Activated naive CD8-positive, alpha-beta T cell treated with anti-CD3 and anti-CD28 coated beads for 36 hours (primary cell): ENCODE results near the gene CLCA2. TPM values are rescaled to one million over a fixed set of nuclear protein-coding genes. Genes with fewer than 3 reads are reported as not detected.

Experiments
- DNase-seq: peaks from one replicate; pipeline ENCODE4 v3.0.0; 2021
- H3K27ac Mint-ChIP-seq: one replicate; pipeline ENCODE4 v1.8.0; 2022; ENCODE audit warnings: mild to moderate bottlenecking, moderate library complexity, mixed read lengths
- H3K27me3 Mint-ChIP-seq: one replicate; pipeline ENCODE4 v1.8.0; 2022; ENCODE audit warnings: mild to moderate bottlenecking, mixed read lengths
- H3K36me3 Mint-ChIP-seq: one replicate; pipeline ENCODE4 v1.8.0; 2021; ENCODE audit warnings: mild to moderate bottlenecking, mixed read lengths
- H3K4me1 Mint-ChIP-seq: one replicate; pipeline ENCODE4 v1.8.0; 2021; ENCODE audit warnings: mixed read lengths
- H3K4me3 Mint-ChIP-seq: one replicate; pipeline ENCODE4 v1.8.0; 2022; ENCODE audit warnings: mild to moderate bottlenecking, moderate library complexity, mixed read lengths
- H3K9me3 Mint-ChIP-seq: one replicate; pipeline ENCODE4 v1.8.0; 2022; ENCODE audit warnings: mixed read lengths
- total RNA-seq, 2 experiments: library from RNA; stranded (reverse); gene quantifications; one replicate each; pipeline ENCODE4 v1.2.3, GENCODE V29; 2021

CLCA2 gene
- total RNA-seq, result not detected

- Mint-ChIP-seq H3K9me3 (no peaks in the 10 kb centered on the region), H3K36me3 (no peaks in the 10 kb centered on the region), H3K4me3 (no peak within 1 kb of the TSS), H3K27me3 (peaks cover 4% of the 10 kb centered on the region), H3K27ac (no peak within 1 kb of the TSS), H3K4me1 (peaks cover 2% of the 10 kb centered on the region)
- no peak for DNase-seq
Observed at GRCh38 chr1:86423873-86424272, at the start of gene CLCA2. CLCA2 (plus strand) TSS chr1:86424171; CDS start chr1:86424248, 77 bp downstream.

- no peaks in the 10 kb centered on the region for H3K27me3 Mint-ChIP-seq
- H3K9me3 Mint-ChIP-seq, result peaks cover 4% of the 10 kb centered on the region
- H3K27ac Mint-ChIP-seq, result no peak overlapping the region
- H3K4me3 Mint-ChIP-seq, result no peak overlapping the region
- peaks cover 8% of the 10 kb centered on the region for H3K4me1 Mint-ChIP-seq
- DNase-seq, result no peak
- peaks cover 19% of the 10 kb centered on the region for H3K36me3 Mint-ChIP-seq
Observed at GRCh38 chr1:86375688-86376087, 48.3 kb upstream of the CLCA2 start.

GRCh38 chr1:86377341-86377740 is 46.6 kb upstream of the CLCA2 start:
- Mint-ChIP-seq H3K9me3 (peaks cover 4% of the 10 kb centered on the region), H3K27me3 (no peaks in the 10 kb centered on the region), H3K27ac (no peak overlapping the region), H3K36me3 (peaks cover 17% of the 10 kb centered on the region), H3K4me3 (no peak overlapping the region), H3K4me1 (peaks cover 3% of the 10 kb centered on the region)
- no peak for DNase-seq

GRCh38 chr1:86378813-86379212 is 45.2 kb upstream of the CLCA2 start:
- Mint-ChIP-seq H3K4me1 (peaks cover 5% of the 10 kb centered on the region), H3K27ac (no peak overlapping the region), H3K9me3 (peaks cover 4% of the 10 kb centered on the region)

GRCh38 chr1:86380257-86380861 is 43.6 kb upstream of the CLCA2 start:
- peaks cover 17% of the 10 kb centered on the region for H3K36me3 Mint-ChIP-seq
- DNase-seq, result no peak

More at GRCh38 chr1:86378813-86379212, 45.2 kb upstream of the CLCA2 start:
- no peaks in the 10 kb centered on the region for H3K27me3 Mint-ChIP-seq
- no peak for DNase-seq
- H3K4me3 Mint-ChIP-seq, result no peak overlapping the region
- H3K36me3 Mint-ChIP-seq, result peaks cover 17% of the 10 kb centered on the region

GRCh38 chr1:86381223-86381622 is 42.7 kb upstream of the CLCA2 start:
- DNase-seq, result no peak
- Mint-ChIP-seq H3K27ac (no peak overlapping the region), H3K4me3 (no peak overlapping the region), H3K9me3 (peaks cover 4% of the 10 kb centered on the region), H3K36me3 (peaks cover 16% of the 10 kb centered on the region), H3K27me3 (no peaks in the 10 kb centered on the region), H3K4me1 (peaks cover 5% of the 10 kb centered on the region)

More at GRCh38 chr1:86380257-86380861, 43.6 kb upstream of the CLCA2 start:
- Mint-ChIP-seq H3K4me3 (no peak overlapping the region), H3K9me3 (peaks cover 4% of the 10 kb centered on the region), H3K27me3 (no peaks in the 10 kb centered on the region), H3K27ac (no peak overlapping the region), H3K4me1 (peaks cover 5% of the 10 kb centered on the region)

GRCh38 chr1:86382878-86383277 is 41.1 kb upstream of the CLCA2 start:
- H3K9me3 Mint-ChIP-seq, result no peaks in the 10 kb centered on the region
- no peak overlapping the region for H3K27ac Mint-ChIP-seq
- no peaks in the 10 kb centered on the region for H3K27me3 Mint-ChIP-seq
- peaks cover 5% of the 10 kb centered on the region for H3K4me1 Mint-ChIP-seq
- peaks cover 5% of the 10 kb centered on the region for H3K36me3 Mint-ChIP-seq
- DNase-seq, result no peak
- H3K4me3 Mint-ChIP-seq, result no peak overlapping the region

GRCh38 chr1:86387916-86388627 is 35.9 kb upstream of the CLCA2 start:
- H3K27ac Mint-ChIP-seq, result no peak overlapping the region
- peaks cover 17% of the 10 kb centered on the region for H3K36me3 Mint-ChIP-seq
- peaks cover 7% of the 10 kb centered on the region for H3K9me3 Mint-ChIP-seq
- peaks cover 26% of the 10 kb centered on the region for H3K4me1 Mint-ChIP-seq
- DNase-seq, result no peak
- no peaks in the 10 kb centered on the region for H3K27me3 Mint-ChIP-seq
- no peak overlapping the region for H3K4me3 Mint-ChIP-seq

GRCh38 chr1:86388777-86389176 is 35.2 kb upstream of the CLCA2 start:
- DNase-seq, result no peak

GRCh38 chr1:86389307-86389706 is 34.7 kb upstream of the CLCA2 start:
- peak overlapping the region; percentile 68 for H3K27ac Mint-ChIP-seq
- H3K4me1 Mint-ChIP-seq, result peaks cover 36% of the 10 kb centered on the region
- H3K9me3 Mint-ChIP-seq, result peaks cover 7% of the 10 kb centered on the region
- peaks cover 17% of the 10 kb centered on the region for H3K36me3 Mint-ChIP-seq
- no peaks in the 10 kb centered on the region for H3K27me3 Mint-ChIP-seq
- no peak for DNase-seq
- H3K4me3 Mint-ChIP-seq, result peak overlapping the region; percentile 66

More at GRCh38 chr1:86388777-86389176, 35.2 kb upstream of the CLCA2 start:
- no peaks in the 10 kb centered on the region for H3K27me3 Mint-ChIP-seq
- H3K27ac Mint-ChIP-seq, result no peak overlapping the region
- H3K4me3 Mint-ChIP-seq, result no peak overlapping the region
- H3K9me3 Mint-ChIP-seq, result peaks cover 7% of the 10 kb centered on the region
- peaks cover 32% of the 10 kb centered on the region for H3K4me1 Mint-ChIP-seq
- peaks cover 17% of the 10 kb centered on the region for H3K36me3 Mint-ChIP-seq

GRCh38 chr1:86394416-86394815 is 29.6 kb upstream of the CLCA2 start:
- peaks cover 49% of the 10 kb centered on the region for H3K4me1 Mint-ChIP-seq
- H3K4me3 Mint-ChIP-seq, result peak overlapping the region; percentile 23
- H3K27ac Mint-ChIP-seq, result peak overlapping the region; percentile 1
- H3K9me3 Mint-ChIP-seq, result peaks cover 7% of the 10 kb centered on the region
- DNase-seq, result no peak
- no peaks in the 10 kb centered on the region for H3K27me3 Mint-ChIP-seq
- peaks cover 17% of the 10 kb centered on the region for H3K36me3 Mint-ChIP-seq

- H3K9me3 Mint-ChIP-seq, result peaks cover 3% of the 10 kb centered on the region
- no peaks in the 10 kb centered on the region for H3K27me3 Mint-ChIP-seq
- H3K4me3 Mint-ChIP-seq, result peak within 1 kb of the TSS; percentile 91
- H3K36me3 Mint-ChIP-seq, result peaks cover 7% of the 10 kb centered on the region
- H3K27ac Mint-ChIP-seq, result peak within 1 kb of the TSS; percentile 90
- peak; percentile 89 for DNase-seq
- H3K4me1 Mint-ChIP-seq, result peaks cover 36% of the 10 kb centered on the region
Observed at GRCh38 chr1:86395751-86396497, 28.0 kb upstream of the CLCA2 start, which contains the start of gene ODF2L. ODF2L (minus strand) TSS chr1:86396323; CDS start chr1:86387027, 9,296 bp downstream.

GRCh38 chr1:86396498-86396890 is 27.5 kb upstream of the CLCA2 start:
- peak overlapping the region; percentile 91 for H3K4me3 Mint-ChIP-seq
- no peak for DNase-seq
- peak overlapping the region; percentile 90 for H3K27ac Mint-ChIP-seq
- H3K36me3 Mint-ChIP-seq, result peaks cover 3% of the 10 kb centered on the region
- H3K4me1 Mint-ChIP-seq, result peaks cover 32% of the 10 kb centered on the region
- H3K9me3 Mint-ChIP-seq, result no peaks in the 10 kb centered on the region
- H3K27me3 Mint-ChIP-seq, result no peaks in the 10 kb centered on the region

GRCh38 chr1:86409416-86410021 is 14.5 kb upstream of the CLCA2 start:
- Mint-ChIP-seq H3K36me3 (no peaks in the 10 kb centered on the region), H3K27me3 (no peaks in the 10 kb centered on the region), H3K9me3 (no peaks in the 10 kb centered on the region), H3K4me3 (no peak overlapping the region), H3K27ac (no peak overlapping the region), H3K4me1 (no peaks in the 10 kb centered on the region)
- no peak for DNase-seq

GRCh38 chr1:86410879-86411278 is 13.1 kb upstream of the CLCA2 start:
- no peak for DNase-seq
- no peak overlapping the region for H3K27ac Mint-ChIP-seq
- H3K9me3 Mint-ChIP-seq, result no peaks in the 10 kb centered on the region
- H3K4me3 Mint-ChIP-seq, result no peak overlapping the region
- H3K27me3 Mint-ChIP-seq, result no peaks in the 10 kb centered on the region
- no peaks in the 10 kb centered on the region for H3K4me1 Mint-ChIP-seq
- no peaks in the 10 kb centered on the region for H3K36me3 Mint-ChIP-seq
